ENCODE measurements around the gene EPHB2. TPM values are rescaled to one million over a fixed set of nuclear protein-coding genes. Genes with fewer than 3 reads are reported as not detected.

Gene EPHB2
- total and polyA plus RNA-seq, 2 of the 13 experiments (the other 11 are each of a cell fraction or from before 2014, with no cell fraction given), result 0.03 to 0.11 TPM

DNA sequence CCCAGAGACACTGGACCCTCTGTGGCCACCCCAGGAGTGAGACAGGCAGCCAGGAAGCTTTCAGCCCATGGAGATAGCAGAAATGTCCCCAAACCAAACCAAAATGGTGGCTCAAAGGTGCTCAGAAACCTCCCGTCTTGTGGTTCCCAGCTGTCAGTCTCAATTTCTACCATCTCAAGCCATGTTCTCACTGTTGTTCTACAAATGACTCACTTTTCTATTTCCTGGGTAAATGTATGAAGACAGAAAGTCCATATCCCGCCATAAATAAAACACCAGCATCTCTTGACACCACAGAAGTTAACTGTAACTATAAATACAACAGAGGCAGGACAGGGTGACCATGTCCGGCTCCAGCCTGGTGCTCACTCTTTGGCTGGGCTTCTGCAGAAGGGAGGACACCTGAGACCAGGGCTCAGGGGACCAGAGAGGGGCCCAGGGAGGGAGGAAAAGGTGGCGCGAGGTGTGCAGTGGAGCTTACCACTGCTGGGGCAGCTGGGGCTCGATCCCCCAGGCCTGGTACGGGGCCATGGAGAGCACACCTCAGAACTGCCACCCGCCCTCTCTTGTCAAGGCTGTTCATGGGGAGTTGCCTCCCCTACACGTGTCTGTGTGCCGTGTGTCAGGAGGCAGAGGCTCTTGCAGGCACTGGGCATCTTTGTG, 43.6 kb downstream of the EPHB2 start (continued):
- TF ChIP-seq, protein P1, sequence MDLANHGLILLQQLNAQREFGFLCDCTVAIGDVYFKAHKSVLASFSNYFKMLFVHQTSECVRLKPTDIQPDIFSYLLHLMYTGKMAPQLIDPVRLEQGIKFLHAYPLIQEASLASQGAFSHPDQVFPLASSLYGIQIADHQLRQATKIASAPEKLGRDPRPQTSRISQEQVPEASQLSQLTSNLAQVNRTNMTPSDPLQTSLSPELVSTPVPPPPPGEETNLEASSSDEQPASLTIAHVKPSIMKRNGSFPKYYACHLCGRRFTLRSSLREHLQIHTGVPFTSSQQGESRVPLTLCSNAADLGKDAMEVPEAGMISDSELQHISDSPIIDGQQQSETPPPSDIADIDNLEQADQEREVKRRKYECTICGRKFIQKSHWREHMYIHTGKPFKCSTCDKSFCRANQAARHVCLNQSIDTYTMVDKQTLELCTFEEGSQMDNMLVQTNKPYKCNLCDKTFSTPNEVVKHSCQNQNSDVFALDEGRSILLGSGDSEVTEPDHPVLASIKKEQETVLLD (CRISPR knock-in tag; IDR thresholded peaks at IDR 0.05; ENCODE audit: low read depth), result no peak
- no peak for TF ChIP-seq ZNF746 (CRISPR knock-in tag; IDR thresholded peaks at IDR 0.05)
- no peak for TF ChIP-seq ZNF460 (CRISPR knock-in tag; IDR thresholded peaks at IDR 0.05; ENCODE audit: borderline replicate concordance)
- TF ChIP-seq FOXP1 (IDR thresholded peaks at IDR 0.05), result no peak
- TF ChIP-seq FOXP1 (CRISPR knock-in tag; IDR thresholded peaks at IDR 0.05), result no peak
- no peak for TF ChIP-seq ZBTB3 (CRISPR knock-in tag; IDR thresholded peaks at IDR 0.05; ENCODE audit: borderline replicate concordance, low read depth)
- TF ChIP-seq ZFAT (CRISPR knock-in tag; conservative IDR thresholded peaks at IDR 0.05), result no peak
- TF ChIP-seq NR3C1 (CRISPR knock-in tag; IDR thresholded peaks at IDR 0.05), result no peak
- TF ChIP-seq ARNT2 (CRISPR knock-in tag; IDR thresholded peaks at IDR 0.05; ENCODE audit: low read depth), result no peak

DNA sequence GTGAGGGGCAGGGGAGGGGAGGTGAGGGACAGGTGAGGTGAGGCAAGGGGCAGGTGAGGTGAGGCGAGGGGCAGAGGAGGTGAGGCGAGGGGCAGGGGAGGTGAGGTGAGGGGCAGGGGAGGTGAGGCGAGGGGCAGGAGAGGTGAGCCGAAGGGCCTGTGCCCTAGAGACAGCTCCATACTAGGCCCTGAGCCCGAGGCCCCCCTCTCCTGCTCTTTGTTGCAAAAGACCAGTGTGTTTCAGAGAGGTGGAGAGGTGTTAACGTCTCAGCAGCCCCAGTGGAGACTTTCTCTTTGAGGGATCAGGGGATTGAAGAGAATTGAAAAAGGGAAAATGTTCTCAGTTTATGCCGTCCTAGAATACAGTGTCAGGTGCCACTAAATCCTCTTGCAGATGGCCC, 44.2 kb downstream of the EPHB2 start:
- Histone ChIP-seq H3K36me3 (replicated peaks in 1 of 2; ENCODE audit: control insufficient read depth in 1 of 2, insufficient read depth in 2 of 2, low read length in 2 of 2) (no peaks in the 10 kb centered on the region), H3K9ac (ENCODE audit: insufficient read depth, low read depth, low read length) (no peak overlapping the region), H3K4me2 (ENCODE audit: low read depth, low read length) (no peak overlapping the region), H3K4me3 (replicated peaks in 1 of 3; ENCODE audit: insufficient read depth in 1 of 3, low read depth in 2 of 3, low read length in 3 of 3) (no peak overlapping the region), H3K79me2 (ENCODE audit: insufficient read depth, low read length) (no peaks in the 10 kb centered on the region), H3K4me1 (ENCODE audit: insufficient read depth, low read length) (no peaks in the 10 kb centered on the region), H3K27ac (ENCODE audit: extremely low read length, insufficient read depth, low read length) (no peak overlapping the region), H4K20me1 (ENCODE audit: insufficient read depth, low read length) (no peaks in the 10 kb centered on the region), H2AFZ (ENCODE audit: low read length) (no peak overlapping the region), H3K27me3 (ENCODE audit: control insufficient read depth in 1 of 2, insufficient read depth in 2 of 2, low read length in 2 of 2) (no peaks in the 10 kb centered on the region; a peak in 1 of 5 replicates), H3K9me3 (ENCODE audit: low read length) (no peaks in the 10 kb centered on the region)
- WGBS (ENCODE audit: low lambda C conversion rate), result 9% methylated on average over 7 of the region's 7 CpGs
- ATAC-seq (no peak), FAIRE-seq (no peak), DNase-seq (ENCODE audit: low spot score) (no peak)
- intact Hi-C loops (cut with micrococcal nuclease; ENCODE audit: unreplicated experiment) (no loop called here), in situ Hi-C loops (cut with HindIII; ENCODE audit: extremely low pct_ligation_motif_present, low pct_unique_long_range_greater_than_20kb) (no loop called here)
- POLR2A ChIA-PET, result no interaction called here
- TF ChIP-seq KDM6A (CRISPR knock-in tag; IDR thresholded peaks at IDR 0.05; ENCODE audit: low read depth) (no peak), ZMYM4 (CRISPR knock-in tag; IDR thresholded peaks at IDR 0.05) (no peak), EEA1 (CRISPR knock-in tag; IDR thresholded peaks at IDR 0.05; ENCODE audit: borderline replicate concordance) (no peak)
- TF ChIP-seq, protein P2, sequence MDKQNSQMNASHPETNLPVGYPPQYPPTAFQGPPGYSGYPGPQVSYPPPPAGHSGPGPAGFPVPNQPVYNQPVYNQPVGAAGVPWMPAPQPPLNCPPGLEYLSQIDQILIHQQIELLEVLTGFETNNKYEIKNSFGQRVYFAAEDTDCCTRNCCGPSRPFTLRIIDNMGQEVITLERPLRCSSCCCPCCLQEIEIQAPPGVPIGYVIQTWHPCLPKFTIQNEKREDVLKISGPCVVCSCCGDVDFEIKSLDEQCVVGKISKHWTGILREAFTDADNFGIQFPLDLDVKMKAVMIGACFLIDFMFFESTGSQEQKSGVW (CRISPR knock-in tag; IDR thresholded peaks at IDR 0.05; ENCODE audit: borderline replicate concordance), result no peak
- CTCF ChIA-PET (ENCODE audit: low intra/inter-chr PET ratio, low total read pairs), result no interaction called here
- no TSS peak for BruUV-seq (replicated peaks)

Data from HepG2 (cell line).